Measurements from ENCODE around the gene SLC39A11.
"Not testable (repeated sequence)": the region's sequence is repeated elsewhere in the genome, so short reads cannot be mapped to it uniquely, and the experiment has no call there.

SLC39A11 gene

DNA sequence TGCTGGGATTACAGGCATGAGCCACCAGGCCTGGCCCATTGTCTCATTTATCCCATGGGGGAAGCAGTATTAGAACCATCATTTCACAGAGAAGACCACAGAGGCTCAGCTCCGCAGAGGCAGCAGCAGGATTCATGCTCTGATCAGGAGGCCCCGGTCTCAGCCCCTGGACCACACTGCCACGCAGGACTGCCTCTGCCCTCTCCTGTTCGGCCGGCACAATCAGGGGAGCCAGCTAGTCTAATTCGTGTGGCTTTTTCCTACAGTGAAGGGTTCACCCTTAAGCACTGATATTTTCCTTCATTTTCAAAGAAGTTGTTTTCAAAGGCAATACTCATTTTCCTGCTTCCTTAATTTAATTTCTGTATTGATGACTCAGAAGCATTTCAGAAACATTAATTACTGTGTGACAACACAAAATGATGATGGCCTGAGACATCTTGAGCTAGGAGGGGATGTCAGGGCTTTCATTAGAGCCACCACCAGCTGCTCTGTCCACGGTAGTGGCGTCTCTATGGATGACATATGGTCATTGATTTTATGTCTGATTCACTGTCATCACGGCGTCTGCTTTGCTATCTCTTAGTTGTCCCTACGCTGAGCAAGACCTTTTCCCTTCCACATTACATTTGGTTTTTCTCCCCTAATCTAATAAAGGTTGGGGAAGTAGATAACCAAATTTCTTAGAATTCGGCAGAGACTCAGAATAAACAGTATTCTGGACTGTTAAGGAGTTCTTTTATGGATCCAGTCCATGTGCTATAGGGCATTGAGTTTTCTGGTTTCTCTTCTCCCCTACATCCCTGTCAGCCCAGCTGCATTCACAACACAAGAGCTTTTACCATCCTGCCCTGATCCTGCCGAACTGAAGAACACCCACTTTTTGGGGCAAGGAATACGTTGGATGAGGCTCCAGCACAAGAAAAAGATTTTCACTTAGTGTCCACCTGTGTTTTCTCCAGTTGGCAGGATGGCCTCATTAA is 314.0 kb downstream of the SLC39A11 start:
- no peak for DNase-seq (ENCODE audit: low read depth)
- TF ChIP-seq, protein P1, sequence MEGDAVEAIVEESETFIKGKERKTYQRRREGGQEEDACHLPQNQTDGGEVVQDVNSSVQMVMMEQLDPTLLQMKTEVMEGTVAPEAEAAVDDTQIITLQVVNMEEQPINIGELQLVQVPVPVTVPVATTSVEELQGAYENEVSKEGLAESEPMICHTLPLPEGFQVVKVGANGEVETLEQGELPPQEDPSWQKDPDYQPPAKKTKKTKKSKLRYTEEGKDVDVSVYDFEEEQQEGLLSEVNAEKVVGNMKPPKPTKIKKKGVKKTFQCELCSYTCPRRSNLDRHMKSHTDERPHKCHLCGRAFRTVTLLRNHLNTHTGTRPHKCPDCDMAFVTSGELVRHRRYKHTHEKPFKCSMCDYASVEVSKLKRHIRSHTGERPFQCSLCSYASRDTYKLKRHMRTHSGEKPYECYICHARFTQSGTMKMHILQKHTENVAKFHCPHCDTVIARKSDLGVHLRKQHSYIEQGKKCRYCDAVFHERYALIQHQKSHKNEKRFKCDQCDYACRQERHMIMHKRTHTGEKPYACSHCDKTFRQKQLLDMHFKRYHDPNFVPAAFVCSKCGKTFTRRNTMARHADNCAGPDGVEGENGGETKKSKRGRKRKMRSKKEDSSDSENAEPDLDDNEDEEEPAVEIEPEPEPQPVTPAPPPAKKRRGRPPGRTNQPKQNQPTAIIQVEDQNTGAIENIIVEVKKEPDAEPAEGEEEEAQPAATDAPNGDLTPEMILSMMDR (conservative IDR thresholded peaks at IDR 0.05; ENCODE audit: low read length): no peak
- no peak overlapping the region for H3K4me3 ChIP-seq (ENCODE audit: low read length)

DNA sequence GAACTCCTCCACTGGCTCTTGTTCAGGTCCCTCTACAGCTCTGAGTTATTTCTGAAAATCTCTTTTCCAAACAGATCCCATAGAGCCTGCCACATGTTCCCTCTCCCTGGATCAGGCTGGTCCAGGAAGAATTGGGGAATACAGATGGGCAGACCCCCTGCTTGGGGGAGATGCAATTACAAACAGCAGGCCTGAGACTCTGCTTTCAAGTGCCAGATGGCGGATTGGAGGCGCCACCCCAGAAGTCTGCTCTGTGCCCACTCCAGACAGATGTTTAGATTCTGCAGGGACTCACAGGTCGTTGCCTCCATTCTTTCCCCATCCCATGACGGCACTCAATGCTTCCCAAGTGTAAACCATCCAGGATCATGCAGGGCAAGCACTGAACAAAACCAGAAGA is 316.6 kb downstream of the SLC39A11 start:
- H3K4me3 ChIP-seq (ENCODE audit: low read length): no peak overlapping the region
- TF ChIP-seq, protein P1 (conservative IDR thresholded peaks at IDR 0.05; ENCODE audit: low read length): no peak
- DNase-seq (ENCODE audit: low read depth): no peak

DNA sequence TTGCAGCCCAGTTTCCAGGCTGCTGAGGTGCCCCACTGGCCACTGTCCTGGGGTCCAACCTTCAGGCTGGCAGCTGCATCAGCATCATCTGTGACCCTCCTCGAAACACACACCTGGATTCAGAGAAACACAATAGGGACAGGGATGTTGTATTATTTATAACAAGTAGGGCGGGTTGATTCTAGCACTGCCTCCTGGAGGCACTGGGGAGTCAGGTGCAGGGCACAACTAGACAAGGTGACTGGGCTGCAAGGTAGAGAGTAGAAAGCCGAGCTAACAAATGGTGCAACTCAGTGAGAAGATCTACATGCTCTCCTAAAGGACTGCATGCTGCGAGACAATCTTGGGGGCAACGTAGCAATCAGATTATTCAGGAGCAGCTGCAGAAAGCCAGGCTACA is 317.3 kb downstream of the SLC39A11 start:
- H3K4me3 ChIP-seq (ENCODE audit: low read length): no peak overlapping the region
- TF ChIP-seq, protein P1 (conservative IDR thresholded peaks at IDR 0.05; ENCODE audit: low read length): no peak
- no peak for DNase-seq (ENCODE audit: low read depth)

DNA sequence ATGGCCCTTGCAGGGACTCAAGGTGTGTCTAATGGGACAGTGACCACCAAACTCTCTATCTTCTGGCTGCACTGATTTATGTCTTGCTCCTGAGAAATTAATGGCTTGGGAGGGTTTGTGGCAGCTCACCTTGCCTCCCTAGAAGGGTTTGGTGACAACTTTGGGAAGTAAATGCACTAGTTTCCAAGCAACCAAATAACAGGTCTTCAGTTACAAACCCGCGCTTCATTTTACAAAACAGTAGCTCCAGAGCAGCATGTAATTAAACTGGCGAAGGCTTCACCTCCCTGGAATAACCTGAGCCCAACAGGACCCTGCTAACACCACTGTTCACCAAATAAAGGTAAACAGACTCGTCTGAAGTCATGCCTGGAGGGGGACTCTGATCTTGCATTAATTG is 318.3 kb downstream of the SLC39A11 start:
- no peak overlapping the region for H3K4me3 ChIP-seq (ENCODE audit: low read length)
- DNase-seq (ENCODE audit: low read depth): no peak
- TF ChIP-seq, protein P1 (conservative IDR thresholded peaks at IDR 0.05; ENCODE audit: low read length): no peak

DNA sequence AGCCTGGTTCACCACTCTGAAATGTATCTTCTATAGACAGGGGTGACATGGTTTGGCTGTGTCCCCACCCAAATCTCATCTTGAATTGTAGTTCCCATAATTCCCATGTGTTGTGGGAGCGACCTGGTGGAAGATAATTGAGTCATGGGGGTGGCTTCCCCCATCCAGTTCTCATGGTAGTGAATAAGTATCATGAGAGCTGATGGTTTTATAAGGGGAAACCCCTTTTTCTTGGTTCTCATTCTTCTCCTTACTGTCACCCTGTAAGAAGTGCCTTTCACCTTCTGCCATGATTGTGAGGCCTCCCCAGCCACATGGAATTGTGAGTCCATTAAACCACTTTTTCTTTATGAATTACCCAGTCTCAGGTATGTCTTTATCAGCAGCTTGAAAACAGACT is 319.3 kb downstream of the SLC39A11 start:
- not testable (repeated sequence) for H3K4me3 ChIP-seq (ENCODE audit: low read length); DNase-seq (ENCODE audit: low read depth)

DNA sequence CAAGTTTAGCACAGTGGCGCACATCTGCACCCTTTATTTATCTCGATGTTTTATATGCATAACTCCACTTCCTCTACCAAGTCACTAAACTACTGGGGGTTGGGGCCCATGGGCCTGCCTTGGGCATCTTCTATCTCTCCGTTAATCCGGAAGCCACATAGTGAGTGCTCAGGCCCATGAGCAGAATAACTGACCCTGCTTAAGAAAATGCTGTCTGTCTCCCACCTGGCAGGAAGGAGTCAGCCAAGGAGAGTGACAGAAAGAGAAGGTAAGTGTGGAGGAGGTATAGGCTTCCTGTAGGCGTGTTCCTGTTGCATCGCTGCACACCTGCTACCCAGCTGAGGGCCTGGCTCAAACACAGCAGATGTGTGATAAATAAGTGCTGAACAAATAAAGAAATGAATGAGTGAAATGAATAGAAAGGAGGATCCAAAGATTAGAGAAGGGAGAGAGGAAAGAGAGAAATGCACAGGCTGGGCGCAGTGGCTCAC is 320.1 kb downstream of the SLC39A11 start:
- no peak overlapping the region for H3K4me3 ChIP-seq (ENCODE audit: low read length)
- no peak for DNase-seq (ENCODE audit: low read depth)
- TF ChIP-seq, protein P1 (conservative IDR thresholded peaks at IDR 0.05; ENCODE audit: low read length): no peak

DNA sequence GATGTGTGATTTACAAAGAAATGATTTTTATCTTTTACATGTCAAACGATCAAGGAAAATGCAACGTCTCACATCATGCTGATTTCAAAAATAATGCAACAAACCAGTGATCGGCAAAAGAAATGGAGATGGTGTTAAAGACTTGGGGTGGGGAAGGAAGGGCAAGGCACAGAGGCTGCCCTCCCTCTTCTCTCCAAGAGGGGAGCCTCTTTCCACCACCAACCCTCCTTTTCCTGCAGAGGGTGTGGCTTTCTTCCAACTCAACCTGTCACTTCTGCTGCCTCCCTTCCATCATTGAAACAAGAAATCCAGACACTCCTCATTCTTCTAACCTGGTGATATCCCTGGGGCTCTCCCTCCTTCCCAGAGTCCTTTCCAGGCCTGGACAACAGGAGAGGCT is 320.8 kb downstream of the SLC39A11 start:
- TF ChIP-seq, protein P1 (conservative IDR thresholded peaks at IDR 0.05; ENCODE audit: low read length): no peak
- no peak for DNase-seq (ENCODE audit: low read depth)
- H3K4me3 ChIP-seq (ENCODE audit: low read length): no peak overlapping the region
